ENCODE results near the gene UQCC5.

DNA sequence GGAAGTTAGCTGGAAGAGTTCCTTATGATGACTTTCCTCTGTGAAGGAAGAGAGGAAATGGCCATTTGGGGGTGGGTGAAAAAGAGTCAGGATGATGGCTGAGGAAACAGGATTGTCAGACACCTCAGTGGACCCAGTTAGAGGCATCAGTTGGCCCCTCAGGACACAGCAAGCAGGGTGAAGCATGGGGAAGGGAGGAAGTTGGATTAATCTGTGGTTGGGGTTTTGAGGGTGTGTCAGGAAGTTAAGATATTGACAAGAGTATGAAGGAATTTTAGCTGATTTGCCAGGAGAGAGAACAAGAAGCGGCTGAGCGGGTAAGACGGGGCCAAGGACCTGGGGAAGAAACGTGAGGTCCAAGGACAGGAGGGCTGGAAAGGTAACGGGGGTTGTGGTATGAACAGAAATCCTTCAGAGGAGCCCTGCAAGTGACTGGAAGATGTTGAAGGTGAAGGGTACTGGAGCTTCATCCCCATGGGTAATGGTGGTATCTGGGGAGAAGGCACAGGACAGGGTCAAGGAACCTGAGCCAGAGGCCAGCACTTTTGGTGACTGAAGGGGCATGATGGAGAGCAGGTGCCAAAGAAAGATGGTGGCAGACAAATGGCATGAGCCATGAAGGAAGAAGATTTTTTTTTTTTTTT is 2.7 kb downstream of the UQCC5 start:
- TF ChIP-seq, protein P1, sequence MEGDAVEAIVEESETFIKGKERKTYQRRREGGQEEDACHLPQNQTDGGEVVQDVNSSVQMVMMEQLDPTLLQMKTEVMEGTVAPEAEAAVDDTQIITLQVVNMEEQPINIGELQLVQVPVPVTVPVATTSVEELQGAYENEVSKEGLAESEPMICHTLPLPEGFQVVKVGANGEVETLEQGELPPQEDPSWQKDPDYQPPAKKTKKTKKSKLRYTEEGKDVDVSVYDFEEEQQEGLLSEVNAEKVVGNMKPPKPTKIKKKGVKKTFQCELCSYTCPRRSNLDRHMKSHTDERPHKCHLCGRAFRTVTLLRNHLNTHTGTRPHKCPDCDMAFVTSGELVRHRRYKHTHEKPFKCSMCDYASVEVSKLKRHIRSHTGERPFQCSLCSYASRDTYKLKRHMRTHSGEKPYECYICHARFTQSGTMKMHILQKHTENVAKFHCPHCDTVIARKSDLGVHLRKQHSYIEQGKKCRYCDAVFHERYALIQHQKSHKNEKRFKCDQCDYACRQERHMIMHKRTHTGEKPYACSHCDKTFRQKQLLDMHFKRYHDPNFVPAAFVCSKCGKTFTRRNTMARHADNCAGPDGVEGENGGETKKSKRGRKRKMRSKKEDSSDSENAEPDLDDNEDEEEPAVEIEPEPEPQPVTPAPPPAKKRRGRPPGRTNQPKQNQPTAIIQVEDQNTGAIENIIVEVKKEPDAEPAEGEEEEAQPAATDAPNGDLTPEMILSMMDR (IDR thresholded peaks at IDR 0.05), result no peak
- TF ChIP-seq EZH2phosphoT487 (IDR thresholded peaks at IDR 0.05), result no peak
- TF ChIP-seq EZH2 (IDR thresholded peaks at IDR 0.05), result no peak

All from neural progenitor cell (in vitro differentiated cells).